Osteocyte (in vitro differentiated cells): ENCODE results near the gene SPOPL. TPM values are rescaled to one million over a fixed set of nuclear protein-coding genes. Genes with fewer than 3 reads are reported as not detected.

Experiments used
- DNase-seq: peaks from one replicate; pipeline ENCODE4 v3.0.0; 2021; ENCODE audit warnings: mixed read lengths; ENCODE audit not compliant: unreplicated experiment; ENCODE audit errors: extremely low spot score
- H3K27ac Mint-ChIP-seq: one replicate; pipeline ENCODE4 v1.8.0; 2021; ENCODE audit warnings: mild to moderate bottlenecking, mixed read lengths; ENCODE audit not compliant: unreplicated experiment
- H3K27me3 Mint-ChIP-seq: one replicate; pipeline ENCODE4 v1.8.0; 2021; ENCODE audit warnings: mixed read lengths; ENCODE audit not compliant: unreplicated experiment
- H3K36me3 Mint-ChIP-seq: one replicate; pipeline ENCODE4 v1.8.0; 2021; ENCODE audit warnings: mixed read lengths; ENCODE audit not compliant: unreplicated experiment
- H3K4me1 Mint-ChIP-seq: one replicate; pipeline ENCODE4 v1.8.0; 2021; ENCODE audit warnings: mixed read lengths; ENCODE audit not compliant: unreplicated experiment
- H3K4me3 Mint-ChIP-seq: one replicate; pipeline ENCODE4 v1.8.0; 2021; ENCODE audit warnings: mild to moderate bottlenecking, moderate library complexity, mixed read lengths; ENCODE audit not compliant: unreplicated experiment
- H3K9me3 Mint-ChIP-seq: one replicate; pipeline ENCODE4 v1.8.0; 2021; ENCODE audit warnings: mixed read lengths; ENCODE audit not compliant: unreplicated experiment
- CTCF ChIP-seq: fragments of 200-600 bp; sonication (generic); IDR thresholded peaks from 2 replicates; pipeline ENCODE4 v1.5.0; 2021; ENCODE audit warnings: antibody characterized with exemption, mild to moderate bottlenecking, moderate library complexity
- total RNA-seq: library from RNA; stranded (reverse); gene quantifications from 2 replicates; pipeline ENCODE4 v1.2.1, GENCODE V29; 2021

SPOPL gene
- total RNA-seq, 1 donor from 2014 or later: 13.3 TPM

GRCh38 chr2:138493334-138493733 is 8.2 kb upstream of the SPOPL start:
- Mint-ChIP-seq H3K27ac (no peak overlapping the region), H3K36me3 (peaks cover 2% of the 10 kb centered on the region), H3K4me3 (no peak overlapping the region)

GRCh38 chr2:138494265-138494966 is 7.2 kb upstream of the SPOPL start:
- Mint-ChIP-seq H3K4me1 (no peaks in the 10 kb centered on the region), H3K4me3 (no peak overlapping the region), H3K9me3 (no peaks in the 10 kb centered on the region), H3K27me3 (no peaks in the 10 kb centered on the region), H3K36me3 (peaks cover 2% of the 10 kb centered on the region), H3K27ac (no peak overlapping the region)
- no peak for TF ChIP-seq CTCF
- no peak for DNase-seq

More at GRCh38 chr2:138493334-138493733, 8.2 kb upstream of the SPOPL start:
- no peak for DNase-seq
- Mint-ChIP-seq H3K27me3 (no peaks in the 10 kb centered on the region), H3K9me3 (no peaks in the 10 kb centered on the region), H3K4me1 (no peaks in the 10 kb centered on the region)
- no peak for TF ChIP-seq CTCF

GRCh38 chr2:138495384-138495783 is 6.2 kb upstream of the SPOPL start:
- H3K27me3 Mint-ChIP-seq: no peaks in the 10 kb centered on the region
- no peak for TF ChIP-seq CTCF
- no peak overlapping the region for H3K4me3 Mint-ChIP-seq
- no peak overlapping the region for H3K27ac Mint-ChIP-seq
- H3K36me3 Mint-ChIP-seq: peaks cover 2% of the 10 kb centered on the region
- no peaks in the 10 kb centered on the region for H3K9me3 Mint-ChIP-seq
- peaks cover 2% of the 10 kb centered on the region for H3K4me1 Mint-ChIP-seq
- DNase-seq: no peak

GRCh38 chr2:138496096-138496651 is 5.4 kb upstream of the SPOPL start:
- H3K36me3 Mint-ChIP-seq: peaks cover 2% of the 10 kb centered on the region
- H3K4me1 Mint-ChIP-seq: peaks cover 7% of the 10 kb centered on the region
- H3K27me3 Mint-ChIP-seq: no peaks in the 10 kb centered on the region
- DNase-seq: no peak
- H3K27ac Mint-ChIP-seq: no peak overlapping the region
- H3K9me3 Mint-ChIP-seq: no peaks in the 10 kb centered on the region
- TF ChIP-seq CTCF: no peak
- no peak overlapping the region for H3K4me3 Mint-ChIP-seq

- Mint-ChIP-seq H3K4me3 (no peak overlapping the region), H3K9me3 (no peaks in the 10 kb centered on the region), H3K36me3 (peaks cover 3% of the 10 kb centered on the region), H3K27ac (no peak overlapping the region), H3K4me1 (peaks cover 10% of the 10 kb centered on the region), H3K27me3 (no peaks in the 10 kb centered on the region)
- no peak for DNase-seq
- TF ChIP-seq CTCF: no peak
These were observed 4.3 kb upstream of the SPOPL start for GRCh38 chr2:138497294-138497693.
